Measurements from ENCODE around the gene CTBP2. TPM values are rescaled to one million over a fixed set of nuclear protein-coding genes. Genes with fewer than 3 reads are reported as not detected.

The CTBP2 gene
- total RNA-seq, 2 donors from 2014 or later, result 26.0 to 36.0 TPM

- no peaks in the 10 kb centered on the region for H3K36me3 ChIP-seq
- peaks cover 0 to 53% of the 10 kb centered on the region in 2 donors for H3K4me1 ChIP-seq
- no peak overlapping the region for H3K27ac ChIP-seq
These were observed 110.0 kb downstream of the CTBP2 start for GRCh38 chr10:125050383-125050782.

GRCh38 chr10:125049216-125049881, 111.0 kb downstream of the CTBP2 start:
- no peak for TF ChIP-seq CTCF (IDR thresholded peaks at IDR 0.05)
- H3K27ac ChIP-seq, result peak overlapping the region in 1 of 2 donors; percentile 55
- H3K4me1 ChIP-seq, result peaks cover 0 to 57% of the 10 kb centered on the region in 2 donors
- no peaks in the 10 kb centered on the region for H3K36me3 ChIP-seq
- no peak for DNase-seq (ENCODE audit: low spot score)
- no peaks in the 10 kb centered on the region for H3K9me3 ChIP-seq
- H3K27me3 ChIP-seq, result no peaks in the 10 kb centered on the region
- no peak overlapping the region for H3K4me3 ChIP-seq

More at GRCh38 chr10:125050383-125050782, 110.0 kb downstream of the CTBP2 start:
- H3K4me3 ChIP-seq, result no peak overlapping the region
- no peak for TF ChIP-seq CTCF (IDR thresholded peaks at IDR 0.05)
- no peaks in the 10 kb centered on the region for H3K27me3 ChIP-seq
- DNase-seq (ENCODE audit: low spot score), result no peak
- H3K9me3 ChIP-seq, result no peaks in the 10 kb centered on the region

- Histone ChIP-seq H3K4me1 (peaks cover 0 to 66% of the 10 kb centered on the region in 2 donors), H3K4me3 (no peak overlapping the region)
These were observed 112.1 kb downstream of the CTBP2 start for GRCh38 chr10:125048094-125048864.

GRCh38 chr10:125043841-125044658, 116.3 kb downstream of the CTBP2 start:
- H3K36me3 ChIP-seq, result no peaks in the 10 kb centered on the region
- no peaks in the 10 kb centered on the region for H3K27me3 ChIP-seq
- H3K4me1 ChIP-seq, result peaks cover 0 to 65% of the 10 kb centered on the region in 2 donors
- no peaks in the 10 kb centered on the region for H3K9me3 ChIP-seq
- H3K4me3 ChIP-seq, result no peak overlapping the region
- DNase-seq (ENCODE audit: low spot score), result no peak
- TF ChIP-seq CTCF (IDR thresholded peaks at IDR 0.05), result no peak
- H3K27ac ChIP-seq, result peak overlapping the region in 1 of 2 donors; percentile 8

More at GRCh38 chr10:125048094-125048864, 112.1 kb downstream of the CTBP2 start:
- peak; percentile 87 to 96 for TF ChIP-seq CTCF (IDR thresholded peaks at IDR 0.05)
- peak; percentile 86 for DNase-seq (ENCODE audit: low spot score)
- Histone ChIP-seq H3K27ac (peak overlapping the region; percentile 45 to 55), H3K27me3 (no peaks in the 10 kb centered on the region), H3K9me3 (no peaks in the 10 kb centered on the region), H3K36me3 (no peaks in the 10 kb centered on the region)

GRCh38 chr10:125041856-125042506, 118.4 kb downstream of the CTBP2 start:
- H3K9me3 ChIP-seq, result no peaks in the 10 kb centered on the region
- TF ChIP-seq CTCF (IDR thresholded peaks at IDR 0.05), result no peak
- H3K27me3 ChIP-seq, result no peaks in the 10 kb centered on the region
- no peak for DNase-seq (ENCODE audit: low spot score)
- no peak overlapping the region for H3K4me3 ChIP-seq
- H3K27ac ChIP-seq, result no peak overlapping the region
- H3K4me1 ChIP-seq, result peaks cover 0 to 71% of the 10 kb centered on the region in 2 donors
- peaks cover 5% of the 10 kb centered on the region for H3K36me3 ChIP-seq
